HepG2 (cell line): Measurements from ENCODE around the gene BMF. TPM values are rescaled to one million over a fixed set of nuclear protein-coding genes. Genes with fewer than 3 reads are reported as not detected.

Source experiments
- ATAC-seq: fragments of 200-7000 bp; cut with Tn5 transposase; 3 replicates; pipeline ENCODE4 v1.9.1; 2020; ENCODE audit warnings: mild to moderate bottlenecking, moderate library complexity
- BruUV-seq: library from RNA; stranded (reverse); fragments of 400-500 nt; replicated peaks from 2 replicates; lab custom pipeline; 2021; lab: Mats Ljungman, UMichigan
- CTCF ChIA-PET: fragments of 300-600 bp; formaldehyde crosslinking; extraction: SDS; loops from one replicate; lab custom pipeline; 2021; ENCODE audit warnings: low total read pairs, inconsistent platforms, low intra/inter-chr PET ratio; lab: Yijun Ruan, JAX
- POLR2A ChIA-PET: fragments of 350-600 bp; sonication (Branson Sonifier 250); formaldehyde crosslinking; loops from one replicate; lab custom pipeline; 2020; ENCODE audit warnings: antibody characterized with exemption, inconsistent platforms; lab: Yijun Ruan, JAX
- DNase-seq: peaks from one replicate; pipeline ENCODE4 v3.0.0-alpha.2; 2015; ENCODE audit warnings: low spot score
- FAIRE-seq: peaks from 3 replicates; lab custom pipeline; 2011; peaks lifted over from hg19 to GRCh38; lab: Jason Lieb, UNC
- H2AFZ ChIP-seq: one replicate; pipeline ENCODE4 v1.6.1; 2011; ENCODE audit warnings: low read length, inconsistent platforms
- H3K27ac ChIP-seq: fragments of 300-600 bp; 3 replicates; pipeline ENCODE4 v1.8.0; 2011; ENCODE audit warnings: mixed run types, mild to moderate bottlenecking, mixed read lengths, low read length, inconsistent platforms; ENCODE audit not compliant: insufficient read depth; ENCODE audit errors: extremely low read length
- H3K27me3 ChIP-seq, 2 experiments: fragments of 200-600 bp in 1 of 2; 2 replicates in 1 of 2; 3 replicates in 1 of 2; pipeline versions ENCODE4 v1.6.0 to v1.8.0; 2011; ENCODE audit warnings: low read length in 2 of 2, mild to moderate bottlenecking in 2 of 2, moderate library complexity in 2 of 2, inconsistent platforms in 1 of 2; ENCODE audit not compliant: insufficient read depth in 2 of 2, control insufficient read depth in 1 of 2
- H3K36me3 ChIP-seq, 2 experiments: fragments of 200-600 bp in 1 of 2; replicated peaks in 1 of 2; 2 replicates in 1 of 2; 3 replicates in 1 of 2; pipeline versions ENCODE4 v1.5.1 to v1.8.0; 2011; ENCODE audit warnings: low read length in 2 of 2, inconsistent platforms in 1 of 2; ENCODE audit not compliant: insufficient read depth in 2 of 2, control insufficient read depth in 1 of 2
- H3K4me1 ChIP-seq: 2 replicates; pipeline ENCODE4 v1.5.1; 2012; ENCODE audit warnings: low read length, inconsistent platforms; ENCODE audit not compliant: insufficient read depth
- H3K4me2 ChIP-seq: 2 replicates; pipeline ENCODE4 v1.6.0; 2011; ENCODE audit warnings: low read depth, low read length, inconsistent platforms
- H3K4me3 ChIP-seq, 3 experiments: fragments of 200-600 bp in 1 of 3; sonication (generic), shearing (Covaris generic) in 1 of 3; replicated peaks in 1 of 3; 2 replicates each; pipeline ENCODE4 v1.5.1; 2011 to 2016; ENCODE audit warnings: low read length in 3 of 3, inconsistent platforms in 2 of 3, low read depth in 2 of 3, mild to moderate bottlenecking in 2 of 3, control low read depth in 1 of 3, mixed read lengths in 1 of 3; ENCODE audit not compliant: insufficient read depth in 1 of 3
- H3K79me2 ChIP-seq: one replicate; pipeline ENCODE4 v1.6.1; 2011; ENCODE audit warnings: low read length, inconsistent platforms; ENCODE audit not compliant: insufficient read depth
- H3K9ac ChIP-seq: 2 replicates; pipeline ENCODE4 v1.6.0; 2011; ENCODE audit warnings: mild to moderate bottlenecking, low read depth, low read length, inconsistent platforms; ENCODE audit not compliant: insufficient read depth
- H3K9me3 ChIP-seq: 2 replicates; pipeline ENCODE4 v1.5.1; 2012; ENCODE audit warnings: mild to moderate bottlenecking, low read length
- H4K20me1 ChIP-seq: 2 replicates; pipeline ENCODE4 v1.6.0; 2011; ENCODE audit warnings: inconsistent platforms, mild to moderate bottlenecking, low read length, moderate library complexity; ENCODE audit not compliant: insufficient read depth
- CREM ChIP-seq, 2 experiments: sonication (generic) in 1 of 2; formaldehyde crosslinking in 1 of 2; IDR thresholded peaks; 2 replicates each; pipeline versions ENCODE4 v1.4.0 to v1.6.1; 2016 to 2020; ENCODE audit warnings: antibody characterized with exemption in 1 of 2, mild to moderate bottlenecking in 1 of 2, missing genetic modification reagents in 1 of 2
- FOXP1 ChIP-seq, 2 experiments: fragments of 450-650 bp in 1 of 2; IDR thresholded peaks; 2 replicates each; pipeline ENCODE4 v1.6.1; 2017 to 2018; ENCODE audit warnings: antibody characterized with exemption in 1 of 2
- GATAD2A ChIP-seq: IDR thresholded peaks from 2 replicates; pipeline ENCODE4 v1.6.1; 2016
- HNF4A ChIP-seq: sonication (generic); formaldehyde crosslinking; IDR thresholded peaks from 2 replicates; pipeline ENCODE4 v1.4.0; 2020; ENCODE audit warnings: missing genetic modification reagents
- LCORL ChIP-seq, 2 experiments: fragments of 450-650 bp in 1 of 2; sonication (generic) in 1 of 2; formaldehyde crosslinking in 1 of 2; IDR thresholded peaks; 2 replicates each; pipeline versions ENCODE4 v1.5.0 to v1.6.1; 2017 to 2020; ENCODE audit warnings: antibody characterized with exemption in 1 of 2, missing genetic modification reagents in 1 of 2
- MLX ChIP-seq: IDR thresholded peaks from 2 replicates; pipeline ENCODE4 v1.6.1; 2016
- RARA ChIP-seq: IDR thresholded peaks from 2 replicates; pipeline ENCODE4 v1.6.1; 2016; ENCODE audit warnings: missing genetic modification reagents, missing compliant biosample characterization
- SMYD3 ChIP-seq: sonication (generic); formaldehyde crosslinking; IDR thresholded peaks from 2 replicates; pipeline ENCODE4 v1.8.1; 2023; ENCODE audit warnings: mild to moderate bottlenecking, missing genetic modification reagents
- SP5 ChIP-seq: IDR thresholded peaks from 2 replicates; pipeline ENCODE4 v1.6.1; 2016; ENCODE audit warnings: low read depth, borderline replicate concordance
- TBX2 ChIP-seq: sonication (generic); formaldehyde crosslinking; IDR thresholded peaks from 2 replicates; pipeline ENCODE4 v1.5.0; 2020; ENCODE audit warnings: missing genetic modification reagents, mild to moderate bottlenecking, borderline replicate concordance
- THRA ChIP-seq: sonication (generic); formaldehyde crosslinking; IDR thresholded peaks from 2 replicates; pipeline ENCODE4 v1.4.0; 2020; ENCODE audit warnings: missing genetic modification reagents, borderline replicate concordance
- WIZ ChIP-seq: sonication (generic); formaldehyde crosslinking; IDR thresholded peaks from 2 replicates; pipeline ENCODE4 v1.5.1; 2020; ENCODE audit warnings: mild to moderate bottlenecking, missing genetic modification reagents
- ZNF124 ChIP-seq: sonication (generic); formaldehyde crosslinking; IDR thresholded peaks from 2 replicates; pipeline ENCODE4 v1.4.0; 2020; ENCODE audit warnings: missing genetic modification reagents
- ZNF205 ChIP-seq: IDR thresholded peaks from 2 replicates; pipeline ENCODE4 v1.6.1; 2018; ENCODE audit warnings: missing biosample characterization, missing genetic modification reagents
- ZNF225 ChIP-seq: sonication (generic); formaldehyde crosslinking; IDR thresholded peaks from 2 replicates; pipeline ENCODE4 v1.4.0; 2020; ENCODE audit warnings: mild to moderate bottlenecking, missing genetic modification reagents
- ZNF550 ChIP-seq: sonication (generic); formaldehyde crosslinking; IDR thresholded peaks from 2 replicates; pipeline ENCODE4 v1.4.0; 2020; ENCODE audit warnings: mild to moderate bottlenecking, missing genetic modification reagents, borderline replicate concordance
- ZNF720 ChIP-seq: sonication (generic); formaldehyde crosslinking; IDR thresholded peaks from 2 replicates; pipeline ENCODE4 v1.4.0; 2020; ENCODE audit warnings: missing genetic modification reagents
- WGBS: methylation state at CpG from one replicate; pipeline ENCODE4 v1.1.6; 2017; ENCODE audit warnings: low lambda C conversion rate; 5-methylcytosine and 5-hydroxymethylcytosine counted together
- in situ Hi-C: cut with HindIII; loops from 2 replicates; pipeline ENCODE4 v1.10.0; 2017; ENCODE audit warnings: low pct_unique_long_range_greater_than_20kb; ENCODE audit not compliant: extremely low pct_ligation_motif_present
- intact Hi-C: fragments of 100-400 bp; cut with micrococcal nuclease; formaldehyde crosslinking; loops from one replicate; pipeline ENCODE4 v1.10.0; 2022; ENCODE audit not compliant: unreplicated experiment
- polyA plus RNA-seq, 8 experiments: library from polyadenylated mRNA; depleted of rRNA in 3 of 8; stranded (reverse) in 7 of 8; unstranded in 1 of 8; fragments of >200 nt; fragmentation: Illumina TruSeq in 4 of 8; extraction: Trizol in 4 of 8; gene quantifications; 2 replicates each; pipeline versions ENCODE4 v1.2.1 to v1.2.3, GENCODE V29; 2011 to 2016; ENCODE audit warnings: low read depth in 4 of 8, missing spikeins in 1 of 8, mixed read lengths in 1 of 8; ENCODE audit not compliant: insufficient read depth in 1 of 8
- total RNA-seq, 5 experiments: library from RNA; depleted of rRNA; stranded (reverse); fragments of >200 nt; fragmentation: Illumina TruSeq; extraction: Trizol; gene quantifications; 2 replicates each; pipeline ENCODE4 v1.2.3, GENCODE V29; 2016; ENCODE audit warnings: low read depth in 1 of 5
- TF ChIP-seq, protein P1 (sequence below): IDR thresholded peaks from 2 replicates; pipeline ENCODE4 v1.6.1; 2016; ENCODE audit warnings: missing compliant biosample characterization, missing genetic modification reagents, borderline replicate concordance
- TF ChIP-seq, protein P2 (sequence below): sonication (generic); formaldehyde crosslinking; IDR thresholded peaks from 2 replicates; pipeline ENCODE4 v1.9.0; 2022; ENCODE audit warnings: low read depth, missing genetic modification reagents

The BMF gene
- total and polyA plus RNA-seq, 2 of the 13 experiments (the other 11 are each of a cell fraction or from before 2014, with no cell fraction given), result 8.7 to 15.9 TPM

DNA sequence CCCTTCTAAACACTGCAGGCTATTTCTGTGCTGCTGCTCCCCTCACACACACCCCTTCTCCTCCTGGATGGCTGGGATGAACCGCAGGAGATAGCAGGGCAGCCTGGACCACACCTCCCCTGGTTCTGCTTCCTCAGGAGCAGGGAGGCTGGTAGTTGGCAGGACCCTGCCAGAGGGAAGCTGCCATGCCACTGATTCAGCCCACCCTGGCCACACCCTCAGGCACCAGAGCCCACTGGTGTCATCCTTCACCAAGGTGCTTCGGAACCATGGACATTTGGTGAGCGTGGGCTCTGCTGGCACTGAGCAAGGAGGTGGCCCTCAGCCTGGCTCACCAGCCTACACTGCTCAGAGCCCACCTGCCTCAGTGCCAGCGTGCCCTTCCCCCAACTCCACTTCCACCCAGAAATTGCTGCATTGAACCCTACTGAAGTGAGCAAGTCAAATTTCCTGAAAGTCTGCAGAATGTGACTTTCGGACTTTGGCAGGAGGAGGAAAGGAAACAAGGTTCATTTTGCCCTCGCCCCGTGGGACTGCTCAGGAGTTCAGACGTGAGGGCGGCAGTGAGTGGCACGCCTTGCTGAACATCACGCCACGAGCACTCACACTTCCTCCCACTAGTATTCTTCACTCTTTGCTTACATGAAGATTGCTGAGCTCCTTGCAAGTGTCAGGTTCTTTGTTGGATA is 26.3 kb downstream of the BMF start:
- Histone ChIP-seq H3K27me3 (no peaks in the 10 kb centered on the region; a peak in 1 of 5 replicates), H3K4me3 (peak overlapping the region; percentile 15 to 70 (median 40); a peak in 5 of 6 replicates), H3K79me2 (peaks cover 8% of the 10 kb centered on the region), H3K4me2 (peak overlapping the region; percentile 93), H3K4me1 (peaks cover 71% of the 10 kb centered on the region), H2AFZ (no peak overlapping the region), H3K9ac (peak overlapping the region; percentile 86), H3K27ac (peak overlapping the region; percentile 95), H3K9me3 (no peaks in the 10 kb centered on the region), H3K36me3 (no peaks in the 10 kb centered on the region), H4K20me1 (no peaks in the 10 kb centered on the region)
- ChIA-PET POLR2A (interaction anchor here (0.8 to 9.5 kb wide), 19 partner anchors 9 to 149 kb away, joined by 3 to 225 read pairs (median 6); partner anchors contain the start of genes BMF, BUB1B, EIF2AK4 and SRP14), CTCF (interaction anchor here (1.2 kb wide), 1 partner anchor 25 kb away, joined by 3 read pairs; no protein-coding TSS in a partner anchor)
- in situ Hi-C loops (no loop called here), intact Hi-C loops (no loop called here)
- ATAC-seq (peak; percentile 62), DNase-seq (no peak), FAIRE-seq (peak; percentile 62)
- 11% methylated on average over 12 of the region's 12 CpGs for WGBS
- BruUV-seq, result TSS peak; percentile 98
- no peak for TF ChIP-seq ZNF205
- TF ChIP-seq HNF4A (CRISPR knock-in tag), result peak; percentile 77
- TF ChIP-seq, protein P1, sequence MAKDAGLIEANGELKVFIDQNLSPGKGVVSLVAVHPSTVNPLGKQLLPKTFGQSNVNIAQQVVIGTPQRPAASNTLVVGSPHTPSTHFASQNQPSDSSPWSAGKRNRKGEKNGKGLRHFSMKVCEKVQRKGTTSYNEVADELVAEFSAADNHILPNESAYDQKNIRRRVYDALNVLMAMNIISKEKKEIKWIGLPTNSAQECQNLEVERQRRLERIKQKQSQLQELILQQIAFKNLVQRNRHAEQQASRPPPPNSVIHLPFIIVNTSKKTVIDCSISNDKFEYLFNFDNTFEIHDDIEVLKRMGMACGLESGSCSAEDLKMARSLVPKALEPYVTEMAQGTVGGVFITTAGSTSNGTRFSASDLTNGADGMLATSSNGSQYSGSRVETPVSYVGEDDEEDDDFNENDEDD (CRISPR knock-in tag), result peak; percentile 20; the same call in 1 of the 2 replicates
- no peak for TF ChIP-seq SMYD3 (CRISPR knock-in tag)
- 0 out of 2 replicates have a peak, but pooled peaks have one; percentile 23 for TF ChIP-seq MLX (CRISPR knock-in tag)
- TF ChIP-seq ZNF225 (CRISPR knock-in tag), result no peak
- TF ChIP-seq WIZ (CRISPR knock-in tag), result 0 out of 2 replicates have a peak, but pooled peaks have one; percentile 52
- no peak for TF ChIP-seq FOXP1 (IDR thresholded peaks at IDR 0.05)
- peak; percentile 18; the same call in 1 of the 2 replicates for TF ChIP-seq FOXP1 (CRISPR knock-in tag; IDR thresholded peaks at IDR 0.05)
- TF ChIP-seq, protein P2, sequence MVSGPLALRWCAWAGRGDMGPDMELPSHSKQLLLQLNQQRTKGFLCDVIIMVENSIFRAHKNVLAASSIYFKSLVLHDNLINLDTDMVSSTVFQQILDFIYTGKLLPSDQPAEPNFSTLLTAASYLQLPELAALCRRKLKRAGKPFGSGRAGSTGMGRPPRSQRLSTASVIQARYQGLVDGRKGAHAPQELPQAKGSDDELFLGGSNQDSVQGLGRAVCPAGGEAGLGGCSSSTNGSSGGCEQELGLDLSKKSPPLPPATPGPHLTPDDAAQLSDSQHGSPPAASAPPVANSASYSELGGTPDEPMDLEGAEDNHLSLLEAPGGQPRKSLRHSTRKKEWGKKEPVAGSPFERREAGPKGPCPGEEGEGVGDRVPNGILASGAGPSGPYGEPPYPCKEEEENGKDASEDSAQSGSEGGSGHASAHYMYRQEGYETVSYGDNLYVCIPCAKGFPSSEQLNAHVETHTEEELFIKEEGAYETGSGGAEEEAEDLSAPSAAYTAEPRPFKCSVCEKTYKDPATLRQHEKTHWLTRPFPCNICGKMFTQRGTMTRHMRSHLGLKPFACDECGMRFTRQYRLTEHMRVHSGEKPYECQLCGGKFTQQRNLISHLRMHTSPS (CRISPR knock-in tag), result peak; percentile 53; the same call in 1 of the 2 replicates
- peak; percentile 30; the same call in 1 of the 2 replicates for TF ChIP-seq THRA (CRISPR knock-in tag)
- peak; percentile 27; the same call in 1 of the 2 replicates for TF ChIP-seq CREM (IDR thresholded peaks at IDR 0.05)
- TF ChIP-seq CREM (CRISPR knock-in tag; IDR thresholded peaks at IDR 0.05), result no peak
- no peak for TF ChIP-seq ZNF720 (CRISPR knock-in tag)
- no peak for TF ChIP-seq LCORL (IDR thresholded peaks at IDR 0.05)
- TF ChIP-seq LCORL (CRISPR knock-in tag; IDR thresholded peaks at IDR 0.05), result peak; percentile 35
- 0 out of 2 replicates have a peak, but pooled peaks have one; percentile 19 for TF ChIP-seq ZNF124 (CRISPR knock-in tag)
- TF ChIP-seq RARA (CRISPR knock-in tag), result peak; percentile 76
- TF ChIP-seq TBX2 (CRISPR knock-in tag), result peak; percentile 34; the same call in 1 of the 2 replicates
- TF ChIP-seq GATAD2A (CRISPR knock-in tag), result peak; percentile 63
- peak; percentile 37; the same call in 1 of the 2 replicates for TF ChIP-seq SP5 (CRISPR knock-in tag)
- no peak for TF ChIP-seq ZNF550 (CRISPR knock-in tag)
